ENCODE measurements around the gene FAM13A. TPM values are rescaled to one million over a fixed set of nuclear protein-coding genes. Genes with fewer than 3 reads are reported as not detected.

Gene FAM13A
- total and polyA plus RNA-seq, 7 donors, result 3.8 to 76.0 (median 15.2) TPM

- ATAC-seq (no peak), DNase-seq (no peak)
- Histone ChIP-seq H3K4me3 (no peak overlapping the region), H3K27ac (no peak overlapping the region), H3K27me3 (ENCODE audit: insufficient read depth in 3 of 3, low read length in 2 of 3) (no peaks in the 10 kb centered on the region), H3K9me3 (no peaks in the 10 kb centered on the region), H3K36me3 (ENCODE audit: insufficient read depth in 1 of 2, low read depth in 1 of 2) (peaks cover 0 to 71% of the 10 kb centered on the region in 2 donors), H3K4me1 (peaks cover 22% of the 10 kb centered on the region)
- intact Hi-C loops (cut with DNase I), result no loop called here
- 93 to 98% (median 97%) methylated on average over 3 of the region's 3 CpGs for WGBS, 3 donors
- no peak for TF ChIP-seq CTCF (IDR thresholded peaks at IDR 0.05)
Observed at GRCh38 chr4:88754796-88755195, 302.2 kb downstream of the FAM13A start.

- ATAC-seq, result no peak
- 63 to 69% (median 68%) methylated on average over 7 of the region's 7 CpGs for WGBS, 3 donors
- Histone ChIP-seq H3K27me3 (ENCODE audit: insufficient read depth in 3 of 3, low read length in 2 of 3) (no peaks in the 10 kb centered on the region), H3K4me3 (no peak overlapping the region), H3K27ac (no peak overlapping the region), H3K4me1 (peaks cover 16% of the 10 kb centered on the region), H3K36me3 (ENCODE audit: insufficient read depth in 1 of 2, low read depth in 1 of 2) (peaks cover 0 to 80% of the 10 kb centered on the region in 2 donors), H3K9me3 (no peaks in the 10 kb centered on the region)
- no peak for TF ChIP-seq CTCF (IDR thresholded peaks at IDR 0.05)
- no peak for DNase-seq
- intact Hi-C loops (cut with DNase I), result no loop called here
Observed at GRCh38 chr4:88753658-88754571, 303.1 kb downstream of the FAM13A start.

GRCh38 chr4:88752754-88753153, 304.2 kb downstream of the FAM13A start:
- no peak for ATAC-seq
- WGBS, 3 donors, result 41 to 45% (median 43%) methylated on average over 2 of the region's 2 CpGs
- no peaks in the 10 kb centered on the region for H3K9me3 ChIP-seq
- H3K27ac ChIP-seq, result no peak overlapping the region
- H3K4me1 ChIP-seq, result peaks cover 6% of the 10 kb centered on the region
- DNase-seq, result no peak
- peaks cover 5 to 83% of the 10 kb centered on the region in 2 donors for H3K36me3 ChIP-seq (ENCODE audit: insufficient read depth in 1 of 2, low read depth in 1 of 2)
- no peaks in the 10 kb centered on the region for H3K27me3 ChIP-seq (ENCODE audit: insufficient read depth in 3 of 3, low read length in 2 of 3)
- no peak for TF ChIP-seq CTCF (IDR thresholded peaks at IDR 0.05)
- intact Hi-C loops (cut with DNase I), result no loop called here
- no peak overlapping the region for H3K4me3 ChIP-seq

GRCh38 chr4:88752076-88752463, 304.9 kb downstream of the FAM13A start:
- ATAC-seq (no peak), DNase-seq (no peak)
- Histone ChIP-seq H3K4me3 (no peak overlapping the region), H3K9me3 (no peaks in the 10 kb centered on the region), H3K27ac (no peak overlapping the region), H3K4me1 (no peaks in the 10 kb centered on the region), H3K27me3 (ENCODE audit: insufficient read depth in 3 of 3, low read length in 2 of 3) (no peaks in the 10 kb centered on the region), H3K36me3 (ENCODE audit: insufficient read depth in 1 of 2, low read depth in 1 of 2) (peaks cover 5 to 85% of the 10 kb centered on the region in 2 donors)
- intact Hi-C loops (cut with DNase I), result no loop called here
- WGBS, 3 donors, result 94 to 95% (median 95%) methylated on average over 4 of the region's 4 CpGs
- TF ChIP-seq CTCF (IDR thresholded peaks at IDR 0.05), result no peak
